Measurements from ENCODE around the gene ADCK2.

ADCK2 gene

DNA sequence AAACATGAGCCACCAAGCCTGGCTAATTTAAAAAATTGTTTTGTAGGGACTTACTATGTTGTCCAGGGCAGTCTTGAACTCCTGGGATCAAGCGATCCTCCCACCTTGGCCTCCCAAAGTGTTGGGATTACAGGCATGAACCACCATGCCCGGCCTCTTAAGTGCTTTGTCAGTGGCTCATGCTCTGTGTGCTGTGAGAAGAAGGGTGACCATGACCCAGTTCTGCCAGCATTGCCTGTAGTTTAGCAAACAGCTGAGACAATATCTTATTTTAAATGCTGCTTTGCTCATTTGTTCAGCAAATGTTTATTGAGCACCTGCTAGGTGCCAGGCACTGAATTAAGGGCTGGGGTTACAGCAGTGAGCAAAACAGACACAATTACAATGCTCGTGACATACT is 9.0 kb downstream of the ADCK2 start:
- no peak for TF ChIP-seq ZFX (IDR thresholded peaks at IDR 0.05; ENCODE audit: borderline replicate concordance)
- TF ChIP-seq, protein P1, sequence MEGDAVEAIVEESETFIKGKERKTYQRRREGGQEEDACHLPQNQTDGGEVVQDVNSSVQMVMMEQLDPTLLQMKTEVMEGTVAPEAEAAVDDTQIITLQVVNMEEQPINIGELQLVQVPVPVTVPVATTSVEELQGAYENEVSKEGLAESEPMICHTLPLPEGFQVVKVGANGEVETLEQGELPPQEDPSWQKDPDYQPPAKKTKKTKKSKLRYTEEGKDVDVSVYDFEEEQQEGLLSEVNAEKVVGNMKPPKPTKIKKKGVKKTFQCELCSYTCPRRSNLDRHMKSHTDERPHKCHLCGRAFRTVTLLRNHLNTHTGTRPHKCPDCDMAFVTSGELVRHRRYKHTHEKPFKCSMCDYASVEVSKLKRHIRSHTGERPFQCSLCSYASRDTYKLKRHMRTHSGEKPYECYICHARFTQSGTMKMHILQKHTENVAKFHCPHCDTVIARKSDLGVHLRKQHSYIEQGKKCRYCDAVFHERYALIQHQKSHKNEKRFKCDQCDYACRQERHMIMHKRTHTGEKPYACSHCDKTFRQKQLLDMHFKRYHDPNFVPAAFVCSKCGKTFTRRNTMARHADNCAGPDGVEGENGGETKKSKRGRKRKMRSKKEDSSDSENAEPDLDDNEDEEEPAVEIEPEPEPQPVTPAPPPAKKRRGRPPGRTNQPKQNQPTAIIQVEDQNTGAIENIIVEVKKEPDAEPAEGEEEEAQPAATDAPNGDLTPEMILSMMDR (IDR thresholded peaks at IDR 0.05), result no peak
- no peak overlapping the region for H3K27ac ChIP-seq

DNA sequence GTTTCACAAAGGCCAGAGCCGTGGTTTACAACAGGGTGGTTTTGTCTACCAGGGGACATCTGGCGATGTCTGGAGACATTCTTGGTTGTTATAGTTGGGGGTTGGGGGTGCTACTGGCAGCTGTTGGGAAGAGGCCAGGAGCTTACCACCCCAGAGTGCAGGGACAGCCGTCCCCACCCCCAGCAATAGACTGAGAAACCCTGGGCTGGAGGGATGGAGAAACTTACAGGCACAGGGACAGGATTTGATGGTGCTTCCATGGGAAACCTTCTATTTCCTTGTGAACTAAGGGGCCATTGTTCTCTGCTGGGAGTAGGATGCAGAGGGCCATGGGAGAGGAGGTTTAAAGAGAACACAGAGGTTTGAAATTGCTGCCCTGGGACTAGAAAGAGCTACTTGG is 10.9 kb downstream of the ADCK2 start:
- no peak overlapping the region for H3K27ac ChIP-seq
- TF ChIP-seq ZFX (IDR thresholded peaks at IDR 0.05; ENCODE audit: borderline replicate concordance), result no peak

DNA sequence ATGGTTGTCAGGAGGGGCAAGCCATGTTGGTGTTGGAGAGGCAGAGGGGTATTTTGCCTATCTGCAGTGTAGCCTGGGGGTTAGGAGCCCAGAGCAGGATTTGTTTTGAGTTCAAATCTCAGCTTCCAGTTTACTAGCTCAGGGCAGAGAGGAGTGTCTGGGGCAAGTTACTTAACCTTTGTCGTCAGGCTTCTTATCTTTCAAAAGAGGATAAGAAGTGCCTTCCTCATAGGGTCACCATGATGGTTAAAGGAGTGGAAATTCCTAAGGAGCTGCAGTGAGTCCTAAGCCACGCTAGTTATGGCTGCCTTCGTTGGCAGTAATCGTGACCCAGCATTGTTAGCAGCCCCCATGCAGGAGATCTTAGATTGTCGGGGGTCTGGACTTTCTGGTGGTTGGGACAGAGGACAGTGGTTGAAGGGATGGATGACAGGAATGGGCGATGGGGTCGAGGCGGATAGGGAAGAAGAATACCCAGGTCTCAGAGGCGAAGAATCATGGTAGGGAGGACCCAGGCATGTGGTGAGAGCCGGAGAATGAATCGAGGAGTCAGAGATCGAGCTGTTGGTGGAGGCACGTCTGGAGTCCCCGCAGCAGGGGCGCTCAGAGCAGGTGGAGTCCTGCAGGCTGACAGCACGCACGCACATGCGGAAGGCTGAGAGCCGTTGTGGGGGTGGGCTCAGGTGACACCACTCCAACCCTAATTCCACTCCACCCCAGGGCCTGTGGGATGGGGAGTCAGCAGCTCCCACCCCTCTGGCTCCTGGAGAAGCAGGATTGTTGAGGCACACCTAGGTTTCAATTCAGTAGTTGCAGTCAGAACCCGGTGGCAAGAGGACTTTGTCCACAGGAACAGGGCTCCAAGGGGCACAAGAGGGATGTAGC is 11.6 kb downstream of the ADCK2 start:
- no peak for TF ChIP-seq ZFX (IDR thresholded peaks at IDR 0.05; ENCODE audit: borderline replicate concordance)
- TF ChIP-seq, protein P1 (IDR thresholded peaks at IDR 0.05), result no peak

DNA sequence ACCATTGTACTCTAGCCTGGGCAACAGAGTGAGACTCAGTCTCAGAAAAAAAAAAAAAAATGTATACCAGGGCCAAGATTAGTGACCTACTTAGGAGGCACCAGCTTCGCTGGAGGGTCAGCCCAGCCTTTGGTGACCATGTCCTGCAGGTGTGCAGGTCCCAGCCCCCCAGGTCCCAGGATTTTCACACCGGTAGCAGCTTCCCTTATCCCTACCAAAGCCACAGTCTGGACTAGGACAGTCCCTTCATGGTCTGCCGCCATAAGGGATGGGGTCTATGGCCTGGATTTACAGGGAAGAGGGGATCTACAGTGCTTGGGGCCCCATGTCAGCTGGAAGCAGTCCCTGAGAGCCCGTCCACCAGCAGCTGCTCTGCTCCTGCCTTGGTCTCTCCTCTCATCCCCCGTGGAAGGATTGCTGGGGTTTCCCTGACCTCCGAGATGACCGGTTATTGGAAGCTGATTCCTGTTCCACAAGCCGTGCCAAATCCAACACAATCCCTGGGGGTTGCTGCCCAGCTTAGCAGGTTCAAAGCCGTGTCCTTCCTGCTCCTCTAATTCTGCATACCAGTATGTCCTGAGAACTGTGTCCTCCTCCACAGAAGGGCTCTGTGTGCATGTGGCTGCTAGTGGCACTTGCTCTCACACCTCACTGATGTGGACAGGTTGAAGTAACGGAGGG is 12.8 kb downstream of the ADCK2 start:
- H3K27ac ChIP-seq, result no peak overlapping the region
- no peak for TF ChIP-seq ZFX (IDR thresholded peaks at IDR 0.05; ENCODE audit: borderline replicate concordance)
- TF ChIP-seq, protein P1 (IDR thresholded peaks at IDR 0.05), result no peak

More for the DNA sequence above, 11.6 kb downstream of the ADCK2 start:
- no peak overlapping the region for H3K27ac ChIP-seq

DNA sequence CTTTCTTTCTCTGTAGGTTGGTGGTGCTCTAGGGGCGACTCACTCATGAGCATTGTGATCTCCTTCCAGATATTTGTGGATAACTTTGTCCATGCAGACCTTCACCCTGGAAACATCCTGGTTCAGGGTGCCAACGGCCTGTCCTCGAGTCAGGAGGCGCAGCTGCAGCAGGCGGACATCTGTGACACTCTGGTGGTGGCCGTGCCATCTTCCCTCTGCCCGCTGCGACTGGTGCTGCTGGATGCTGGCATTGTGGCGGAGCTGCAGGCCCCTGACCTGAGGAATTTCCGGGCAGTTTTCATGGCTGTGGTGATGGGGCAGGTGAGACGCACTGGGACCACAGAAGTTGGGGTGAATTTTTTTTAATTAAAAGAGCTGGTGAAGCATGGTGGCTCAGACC is 14.2 kb downstream of the ADCK2 start:
- no peak for TF ChIP-seq ZFX (IDR thresholded peaks at IDR 0.05; ENCODE audit: borderline replicate concordance)

DNA sequence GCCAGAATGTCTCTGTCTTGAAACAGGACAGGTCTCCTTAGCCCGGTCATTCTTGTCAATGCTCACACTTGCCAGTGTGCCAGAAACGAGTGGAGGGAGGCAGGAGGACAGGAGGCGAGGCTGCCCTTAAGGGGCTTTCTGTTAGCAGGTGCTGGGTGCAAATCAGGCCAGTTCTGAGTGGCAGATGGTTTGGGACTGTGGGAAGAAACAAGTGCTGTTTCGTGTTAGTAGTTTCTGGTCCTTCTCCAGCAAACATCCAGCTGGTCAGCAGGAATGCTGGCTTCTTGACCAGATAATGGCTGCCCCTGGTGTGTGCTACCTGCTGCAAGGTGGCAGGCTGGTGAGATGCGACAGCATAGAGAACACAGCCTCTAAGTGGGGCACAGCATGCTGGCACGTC is 15.6 kb downstream of the ADCK2 start:
- TF ChIP-seq, protein P1 (IDR thresholded peaks at IDR 0.05), result no peak
- no peak for TF ChIP-seq ZFX (IDR thresholded peaks at IDR 0.05; ENCODE audit: borderline replicate concordance)

More for the DNA sequence above, 14.2 kb downstream of the ADCK2 start:
- no peak overlapping the region for H3K27ac ChIP-seq

DNA sequence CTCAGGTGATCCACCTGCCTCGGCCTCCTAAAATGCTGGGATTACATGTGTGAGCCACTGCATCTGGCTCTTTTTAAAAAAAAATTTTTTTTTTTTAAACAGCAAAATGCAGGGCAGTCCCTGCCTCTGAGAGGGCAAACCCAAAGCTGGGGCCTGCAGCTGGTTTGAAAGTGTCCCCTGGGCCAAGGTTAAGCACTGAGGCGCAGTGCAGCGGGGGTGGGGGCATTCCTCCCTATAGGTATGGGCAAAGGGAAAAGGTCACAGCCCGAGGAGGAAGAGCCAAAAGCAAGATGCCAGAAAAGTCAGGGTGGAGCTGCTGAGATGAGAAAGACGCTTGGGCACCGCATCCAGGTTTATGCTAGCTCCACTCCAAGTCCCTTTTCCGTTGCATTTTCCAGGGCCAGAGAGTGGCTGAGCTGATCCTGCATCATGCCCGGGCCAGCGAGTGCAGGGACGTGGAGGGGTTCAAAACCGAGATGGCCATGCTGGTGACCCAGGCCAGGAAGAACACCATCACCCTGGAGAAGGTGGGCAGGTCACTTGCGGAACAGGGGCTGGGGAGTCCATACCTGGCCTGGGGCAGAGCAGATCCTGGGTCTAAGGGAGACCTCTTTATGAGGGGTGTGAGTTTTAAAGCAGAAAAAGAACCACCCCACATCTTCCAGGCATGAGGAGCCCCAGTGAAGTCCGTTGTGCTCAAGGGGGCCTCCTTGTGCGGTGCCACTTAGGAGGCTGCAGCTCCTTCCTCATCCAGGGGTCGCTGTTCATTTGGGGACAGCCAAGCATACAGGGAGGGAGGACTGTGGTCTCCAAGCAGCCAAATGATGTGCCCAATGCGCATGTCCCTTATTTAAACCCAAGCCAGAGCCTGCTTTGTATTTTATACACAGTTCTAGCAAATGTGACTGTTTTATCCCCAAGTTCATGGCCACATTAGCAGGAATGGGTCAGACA is 16.7 kb downstream of the ADCK2 start:
- no peak overlapping the region for H3K27ac ChIP-seq
- TF ChIP-seq, protein P1 (IDR thresholded peaks at IDR 0.05), result no peak
- TF ChIP-seq ZFX (IDR thresholded peaks at IDR 0.05; ENCODE audit: borderline replicate concordance), result no peak

More for the DNA sequence above, 15.6 kb downstream of the ADCK2 start:
- no peak overlapping the region for H3K27ac ChIP-seq

Measured in 22Rv1 (cell line).